ENCODE measurements around the gene DCAF7.

DNA sequence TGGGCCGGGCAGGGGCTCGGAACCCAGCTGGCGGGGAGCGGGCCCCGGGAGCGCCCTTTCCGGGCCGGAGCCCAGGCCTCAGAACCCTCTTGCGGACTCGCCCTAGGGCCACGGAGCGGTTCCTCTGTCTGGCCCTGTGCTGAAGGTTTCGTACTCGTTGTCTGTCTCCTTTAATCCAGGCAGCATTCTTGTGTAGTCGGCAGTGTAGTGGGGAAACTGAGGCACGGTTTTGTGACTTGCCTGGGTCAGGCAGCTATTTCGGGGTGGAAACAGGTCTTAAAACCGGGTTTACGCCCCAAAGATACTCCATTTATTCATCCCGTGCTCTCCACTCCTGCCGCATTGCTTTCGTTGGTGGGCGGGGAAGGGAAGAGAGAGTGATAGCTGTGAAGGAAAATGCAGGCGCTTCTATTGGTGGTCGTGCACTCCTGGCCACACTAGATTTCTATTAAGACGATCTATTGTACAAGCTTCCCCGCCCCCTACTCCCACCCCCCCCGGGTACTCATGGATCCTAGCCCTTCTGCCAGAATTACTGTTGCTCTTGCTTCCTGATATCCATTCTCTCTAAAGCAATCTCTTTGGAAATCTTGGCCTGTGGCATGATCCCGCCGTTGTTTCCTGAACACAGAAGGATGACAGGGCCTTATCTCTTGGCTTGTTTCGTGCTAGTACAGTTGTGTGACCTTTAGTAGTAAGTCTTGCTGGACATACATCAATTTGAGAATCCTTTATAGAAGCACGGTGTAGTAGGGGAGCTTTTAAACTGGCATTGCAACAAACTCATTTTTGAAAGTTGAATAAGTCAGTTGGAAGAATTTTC, 751 bp downstream of the DCAF7 start:
- TF ChIP-seq, protein P1, sequence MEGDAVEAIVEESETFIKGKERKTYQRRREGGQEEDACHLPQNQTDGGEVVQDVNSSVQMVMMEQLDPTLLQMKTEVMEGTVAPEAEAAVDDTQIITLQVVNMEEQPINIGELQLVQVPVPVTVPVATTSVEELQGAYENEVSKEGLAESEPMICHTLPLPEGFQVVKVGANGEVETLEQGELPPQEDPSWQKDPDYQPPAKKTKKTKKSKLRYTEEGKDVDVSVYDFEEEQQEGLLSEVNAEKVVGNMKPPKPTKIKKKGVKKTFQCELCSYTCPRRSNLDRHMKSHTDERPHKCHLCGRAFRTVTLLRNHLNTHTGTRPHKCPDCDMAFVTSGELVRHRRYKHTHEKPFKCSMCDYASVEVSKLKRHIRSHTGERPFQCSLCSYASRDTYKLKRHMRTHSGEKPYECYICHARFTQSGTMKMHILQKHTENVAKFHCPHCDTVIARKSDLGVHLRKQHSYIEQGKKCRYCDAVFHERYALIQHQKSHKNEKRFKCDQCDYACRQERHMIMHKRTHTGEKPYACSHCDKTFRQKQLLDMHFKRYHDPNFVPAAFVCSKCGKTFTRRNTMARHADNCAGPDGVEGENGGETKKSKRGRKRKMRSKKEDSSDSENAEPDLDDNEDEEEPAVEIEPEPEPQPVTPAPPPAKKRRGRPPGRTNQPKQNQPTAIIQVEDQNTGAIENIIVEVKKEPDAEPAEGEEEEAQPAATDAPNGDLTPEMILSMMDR (IDR thresholded peaks at IDR 0.05), result no peak
- TF ChIP-seq POLR2A (IDR thresholded peaks at IDR 0.05), result no peak

All from Peyer's patch (tissue), 4 donors.